ENCODE data around the gene ANKDD1B.

DNA sequence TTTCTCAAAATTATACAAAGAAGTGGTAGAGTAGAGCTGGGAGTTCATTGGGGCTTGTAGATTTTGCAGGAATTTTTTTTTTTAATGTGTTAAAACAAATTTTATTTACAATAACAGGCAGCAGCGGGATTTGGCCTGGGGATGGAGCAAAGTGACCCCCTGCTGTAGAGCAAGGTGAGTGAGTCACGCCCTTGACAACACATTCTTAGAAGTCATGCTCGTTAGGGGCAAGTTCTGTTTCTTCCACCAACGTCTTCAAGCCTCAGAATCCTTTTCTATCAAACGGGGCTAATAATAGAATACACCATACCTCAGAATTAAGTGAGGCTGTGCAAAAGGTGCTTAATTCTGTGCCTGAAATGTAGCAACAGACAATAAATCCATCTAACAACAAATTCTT, 1.1 kb upstream of the ANKDD1B start:
- TF ChIP-seq EP300 (IDR thresholded peaks at IDR 0.05; ENCODE audit: borderline replicate concordance in 1 of 2, low read depth in 1 of 2, low read length in 1 of 2) (no peak), POLR2AphosphoS5 (IDR thresholded peaks at IDR 0.05; ENCODE audit: low read depth, low read length) (no peak), TAF1 (IDR thresholded peaks at IDR 0.05; ENCODE audit: borderline replicate concordance, low read depth, low read length) (no peak), MXI1 (IDR thresholded peaks at IDR 0.05; ENCODE audit: low read depth, low read length) (no peak), GABPA (IDR thresholded peaks at IDR 0.05; ENCODE audit: low read depth) (no peak), FOXJ3 (CRISPR knock-in tag; IDR thresholded peaks at IDR 0.05) (no peak)
- TF ChIP-seq, protein P1, sequence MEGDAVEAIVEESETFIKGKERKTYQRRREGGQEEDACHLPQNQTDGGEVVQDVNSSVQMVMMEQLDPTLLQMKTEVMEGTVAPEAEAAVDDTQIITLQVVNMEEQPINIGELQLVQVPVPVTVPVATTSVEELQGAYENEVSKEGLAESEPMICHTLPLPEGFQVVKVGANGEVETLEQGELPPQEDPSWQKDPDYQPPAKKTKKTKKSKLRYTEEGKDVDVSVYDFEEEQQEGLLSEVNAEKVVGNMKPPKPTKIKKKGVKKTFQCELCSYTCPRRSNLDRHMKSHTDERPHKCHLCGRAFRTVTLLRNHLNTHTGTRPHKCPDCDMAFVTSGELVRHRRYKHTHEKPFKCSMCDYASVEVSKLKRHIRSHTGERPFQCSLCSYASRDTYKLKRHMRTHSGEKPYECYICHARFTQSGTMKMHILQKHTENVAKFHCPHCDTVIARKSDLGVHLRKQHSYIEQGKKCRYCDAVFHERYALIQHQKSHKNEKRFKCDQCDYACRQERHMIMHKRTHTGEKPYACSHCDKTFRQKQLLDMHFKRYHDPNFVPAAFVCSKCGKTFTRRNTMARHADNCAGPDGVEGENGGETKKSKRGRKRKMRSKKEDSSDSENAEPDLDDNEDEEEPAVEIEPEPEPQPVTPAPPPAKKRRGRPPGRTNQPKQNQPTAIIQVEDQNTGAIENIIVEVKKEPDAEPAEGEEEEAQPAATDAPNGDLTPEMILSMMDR (IDR thresholded peaks at IDR 0.05), result no peak
- TF ChIP-seq, protein P2, sequence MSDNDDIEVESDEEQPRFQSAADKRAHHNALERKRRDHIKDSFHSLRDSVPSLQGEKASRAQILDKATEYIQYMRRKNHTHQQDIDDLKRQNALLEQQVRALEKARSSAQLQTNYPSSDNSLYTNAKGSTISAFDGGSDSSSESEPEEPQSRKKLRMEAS (IDR thresholded peaks at IDR 0.05; ENCODE audit: low read depth), result no peak

Data from SK-N-SH (cell line).